K562 (cell line): ENCODE results near the gene PSMA7. TPM values are rescaled to one million over a fixed set of nuclear protein-coding genes. Genes with fewer than 3 reads are reported as not detected.

ENCODE experiments used
- ATAC-seq: fragments of 200-7000 bp; cut with Tn5 transposase; 3 replicates; pipeline ENCODE4 v1.9.1; 2020; ENCODE audit warnings: moderate library complexity
- BruUV-seq: library from RNA; stranded (reverse); fragments of 400-500 nt; replicated peaks from 2 replicates; lab custom pipeline; 2021; lab: Mats Ljungman, UMichigan
- CTCF ChIA-PET: fragments of 300-600 bp; formaldehyde crosslinking; extraction: SDS; loops from one replicate; lab custom pipeline; 2021; ENCODE audit warnings: low intra/inter-chr PET ratio; lab: Yijun Ruan, JAX
- POLR2A ChIA-PET: fragments of 300-600, 350-650 bp; sonication (Branson Sonifier 250); formaldehyde crosslinking; extraction: SDS; loops from one replicate; lab custom pipeline; 2021; ENCODE audit warnings: antibody characterized with exemption, inconsistent platforms; lab: Yijun Ruan, JAX
- DNase-seq, 4 experiments: peaks; one replicate each; pipeline versions ENCODE4 v3.0.0 to v3.0.0-alpha.2; 2011 to 2018; ENCODE audit warnings: low spot score in 3 of 4, mixed read lengths in 3 of 4; ENCODE audit errors: extremely low read depth in 1 of 4
- FAIRE-seq: peaks from 2 replicates; lab custom pipeline; 2011; peaks lifted over from hg19 to GRCh38; lab: Jason Lieb, UNC
- H2AFZ ChIP-seq: 2 replicates; pipeline ENCODE4 v1.6.0; 2011; ENCODE audit warnings: low read depth, low read length, control low read depth, inconsistent platforms
- H3K27ac ChIP-seq: fragments of 200-600 bp; 3 replicates; pipeline ENCODE4 v1.8.0; 2011; ENCODE audit warnings: low read depth, mild to moderate bottlenecking, control low read depth, inconsistent platforms, low read length, moderate library complexity, mixed read lengths; ENCODE audit errors: extremely low read depth
- H3K27me3 ChIP-seq, 2 experiments: fragments of 300-600 bp in 1 of 2; 2 replicates in 1 of 2; 3 replicates in 1 of 2; pipeline versions ENCODE4 v1.6.0 to v1.8.0; 2011; ENCODE audit warnings: inconsistent platforms in 2 of 2, low read length in 2 of 2, mild to moderate bottlenecking in 1 of 2, mixed read lengths in 1 of 2, moderate library complexity in 1 of 2; ENCODE audit not compliant: control insufficient read depth in 2 of 2, insufficient read depth in 2 of 2
- H3K36me3 ChIP-seq: fragments of 300-600 bp; 3 replicates; pipeline ENCODE4 v1.8.0; 2011; ENCODE audit warnings: mild to moderate bottlenecking, low read length, inconsistent platforms; ENCODE audit not compliant: control insufficient read depth, insufficient read depth
- H3K4me1 ChIP-seq, 2 experiments: fragments of 200-600 bp in 1 of 2; replicated peaks in 1 of 2; 2 replicates in 1 of 2; 3 replicates in 1 of 2; pipeline versions ENCODE4 v1.5.1 to v1.8.0; 2011; ENCODE audit warnings: inconsistent platforms in 2 of 2, low read length in 2 of 2, mild to moderate bottlenecking in 1 of 2, mixed read lengths in 1 of 2, moderate library complexity in 1 of 2; ENCODE audit not compliant: control insufficient read depth in 2 of 2, insufficient read depth in 2 of 2
- H3K4me2 ChIP-seq: 2 replicates; pipeline ENCODE4 v1.6.1; 2011; ENCODE audit warnings: low read length, control low read depth, inconsistent platforms, mixed read lengths; ENCODE audit not compliant: insufficient read depth
- H3K4me3 ChIP-seq: fragments of 200-600 bp; sonication (generic), shearing (Covaris generic); 2 replicates; pipeline ENCODE4 v1.5.1; 2016; ENCODE audit warnings: control low read depth, inconsistent platforms
- H3K79me2 ChIP-seq: fragments of 200-600 bp; 3 replicates; pipeline ENCODE4 v1.8.0; 2011; ENCODE audit warnings: low read length, inconsistent platforms; ENCODE audit not compliant: control insufficient read depth, insufficient read depth
- H3K9ac ChIP-seq, 2 experiments: 2 replicates each; pipeline versions ENCODE4 v1.6.0 to v1.6.1; 2011; ENCODE audit warnings: low read depth in 2 of 2, low read length in 2 of 2, control low read depth in 1 of 2, inconsistent platforms in 1 of 2, mild to moderate bottlenecking in 1 of 2, mixed read lengths in 1 of 2; ENCODE audit not compliant: insufficient read depth in 1 of 2
- H3K9me1 ChIP-seq: one replicate; pipeline ENCODE4 v1.6.0; 2011; ENCODE audit warnings: inconsistent platforms, mild to moderate bottlenecking, low read length, moderate library complexity; ENCODE audit not compliant: control insufficient read depth, insufficient read depth
- H3K9me3 ChIP-seq: replicated peaks from 2 replicates; pipeline ENCODE4 v1.5.1; 2011; ENCODE audit warnings: low read depth, low read length, inconsistent platforms; ENCODE audit not compliant: control insufficient read depth, insufficient read depth
- H4K20me1 ChIP-seq: replicated peaks from 2 replicates; pipeline ENCODE4 v1.6.1; 2011; ENCODE audit warnings: low read length, inconsistent platforms, mixed read lengths; ENCODE audit not compliant: control insufficient read depth, insufficient read depth
- FOXA1 ChIP-seq: fragments of 450-650 bp; IDR thresholded peaks from 2 replicates; pipeline ENCODE4 v1.6.1; 2016; ENCODE audit warnings: mild to moderate bottlenecking, borderline replicate concordance
- GABPB1 ChIP-seq: sonication (generic); formaldehyde crosslinking; IDR thresholded peaks from 2 replicates; pipeline ENCODE4 v1.8.0; 2022; ENCODE audit warnings: mild to moderate bottlenecking, missing genetic modification reagents
- GATAD2A ChIP-seq: fragments of 450-650 bp; IDR thresholded peaks from 2 replicates; pipeline ENCODE4 v1.6.1; 2017
- NR3C1 ChIP-seq: sonication (generic); formaldehyde crosslinking; IDR thresholded peaks from 2 replicates; pipeline ENCODE4 v1.8.1; 2022; ENCODE audit warnings: missing genetic modification reagents
- PML ChIP-seq: IDR thresholded peaks from 2 replicates; pipeline ENCODE4 v1.6.1; 2012; ENCODE audit warnings: low read length, inconsistent platforms
- RUNX1 ChIP-seq: sonication (generic); IDR thresholded peaks from 2 replicates; pipeline ENCODE4 v1.6.1; 2016; ENCODE audit warnings: antibody characterized with exemption, low read depth
- SOX6 ChIP-seq: fragments of 450-650 bp; IDR thresholded peaks from 2 replicates; pipeline ENCODE4 v1.6.1; 2014; ENCODE audit warnings: mild to moderate bottlenecking
- WGBS: fragments of 100-300 bp; shearing (Covaris generic); methylation state at CpG from one replicate; pipeline ENCODE4 v1.1.6; 2016; ENCODE audit warnings: low coverage, mixed read lengths; ENCODE audit not compliant: insufficient coverage; ENCODE audit errors: missing lambda C conversion rate; 5-methylcytosine and 5-hydroxymethylcytosine counted together
- in situ Hi-C: fragments of 300-500 bp; cut with MboI; formaldehyde crosslinking; loops from 4 replicates; pipeline ENCODE4 v1.15.0; 2018; ENCODE audit warnings: inconsistent platforms, mixed read lengths
- intact Hi-C: fragments of 100-400 bp; cut with micrococcal nuclease; formaldehyde crosslinking; loops from 2 replicates; pipeline ENCODE4 v1.14.2; 2022
- polyA plus RNA-seq, 8 experiments: library from polyadenylated mRNA; depleted of rRNA in 4 of 8; stranded (reverse) in 5 of 8; unstranded in 3 of 8; fragments of >200 nt; fragmentation: Nextera tagmentation in 2 of 8; fragmentation: Illumina TruSeq in 1 of 8; extraction: Ambion mirVana in 2 of 8; extraction: Trizol in 1 of 8; gene quantifications; 2 replicates each; pipeline versions ENCODE4 v1.2.1 to v1.2.3, GENCODE V29; 2011 to 2014; ENCODE audit warnings: inconsistent platforms in 1 of 8, missing spikeins in 1 of 8
- total RNA-seq, 7 experiments: library from RNA; depleted of rRNA in 6 of 7; stranded (reverse); fragments of >200 nt in 6 of 7; fragmentation: Illumina TruSeq in 2 of 7; extraction: Trizol in 2 of 7; gene quantifications; 2 replicates each; pipeline versions ENCODE4 v1.2.1 to v1.2.3, GENCODE V29; 2011 to 2021; ENCODE audit warnings: low replicate concordance in 1 of 7
- TF ChIP-seq, protein P1 (sequence below), 2 experiments: fragments of 450-650 bp; formaldehyde crosslinking in 1 of 2; IDR thresholded peaks; 2 replicates each; pipeline versions ENCODE4 v1.4.0 to v1.6.1; 2014 to 2020; ENCODE audit warnings: mild to moderate bottlenecking in 2 of 2, borderline replicate concordance in 1 of 2, low read depth in 1 of 2
- TF ChIP-seq, protein P2 (sequence below): sonication (generic); formaldehyde crosslinking; IDR thresholded peaks from 2 replicates; pipeline ENCODE4 v1.8.0; 2022; ENCODE audit warnings: mild to moderate bottlenecking, missing genetic modification reagents
- TF ChIP-seq, protein P3 (sequence below): fragments of 450-650 bp; IDR thresholded peaks from 2 replicates; pipeline ENCODE4 v1.6.1; 2018; ENCODE audit not compliant: partially characterized antibody

Gene PSMA7
- total and polyA plus RNA-seq, 9 of the 15 experiments (the other 6 are each of a cell fraction or from before 2014, with no cell fraction given): 257 to 510 (median 393) TPM

DNA sequence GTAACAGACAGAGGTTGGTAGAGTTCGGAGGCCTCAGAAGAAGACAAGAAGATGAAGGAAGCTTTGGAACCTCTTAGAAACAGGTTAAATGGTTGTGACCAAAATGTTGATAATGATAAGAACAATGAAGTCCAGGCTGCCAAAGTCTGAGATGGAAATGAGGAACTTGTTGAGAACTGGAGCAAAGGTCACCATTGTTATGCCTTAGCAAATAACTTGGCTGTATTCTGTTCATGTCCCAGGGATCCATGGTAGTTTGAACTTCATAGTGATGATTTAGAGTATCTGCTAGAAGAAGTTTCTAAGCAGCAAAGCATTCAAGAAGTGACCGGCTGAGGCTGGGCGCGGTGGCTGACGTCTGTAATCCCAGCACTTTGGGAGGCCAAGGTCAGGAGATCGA, 32.0 kb downstream of the PSMA7 start:
- in situ Hi-C loops (no loop called here), intact Hi-C loops (no loop called here)
- no peaks in the 10 kb centered on the region for H3K9me1 ChIP-seq
- no peak overlapping the region for H3K4me2 ChIP-seq
- H2AFZ ChIP-seq: no peak overlapping the region
- POLR2A ChIA-PET: no interaction called here
- no TSS peak for BruUV-seq
- TF ChIP-seq RUNX1 (no peak), FOXA1 (no peak), PML (no peak), NR3C1 (CRISPR knock-in tag) (no peak), GATAD2A (no peak), GABPB1 (CRISPR knock-in tag) (no peak), SOX6 (peak; percentile 87)
- TF ChIP-seq, protein P1, sequence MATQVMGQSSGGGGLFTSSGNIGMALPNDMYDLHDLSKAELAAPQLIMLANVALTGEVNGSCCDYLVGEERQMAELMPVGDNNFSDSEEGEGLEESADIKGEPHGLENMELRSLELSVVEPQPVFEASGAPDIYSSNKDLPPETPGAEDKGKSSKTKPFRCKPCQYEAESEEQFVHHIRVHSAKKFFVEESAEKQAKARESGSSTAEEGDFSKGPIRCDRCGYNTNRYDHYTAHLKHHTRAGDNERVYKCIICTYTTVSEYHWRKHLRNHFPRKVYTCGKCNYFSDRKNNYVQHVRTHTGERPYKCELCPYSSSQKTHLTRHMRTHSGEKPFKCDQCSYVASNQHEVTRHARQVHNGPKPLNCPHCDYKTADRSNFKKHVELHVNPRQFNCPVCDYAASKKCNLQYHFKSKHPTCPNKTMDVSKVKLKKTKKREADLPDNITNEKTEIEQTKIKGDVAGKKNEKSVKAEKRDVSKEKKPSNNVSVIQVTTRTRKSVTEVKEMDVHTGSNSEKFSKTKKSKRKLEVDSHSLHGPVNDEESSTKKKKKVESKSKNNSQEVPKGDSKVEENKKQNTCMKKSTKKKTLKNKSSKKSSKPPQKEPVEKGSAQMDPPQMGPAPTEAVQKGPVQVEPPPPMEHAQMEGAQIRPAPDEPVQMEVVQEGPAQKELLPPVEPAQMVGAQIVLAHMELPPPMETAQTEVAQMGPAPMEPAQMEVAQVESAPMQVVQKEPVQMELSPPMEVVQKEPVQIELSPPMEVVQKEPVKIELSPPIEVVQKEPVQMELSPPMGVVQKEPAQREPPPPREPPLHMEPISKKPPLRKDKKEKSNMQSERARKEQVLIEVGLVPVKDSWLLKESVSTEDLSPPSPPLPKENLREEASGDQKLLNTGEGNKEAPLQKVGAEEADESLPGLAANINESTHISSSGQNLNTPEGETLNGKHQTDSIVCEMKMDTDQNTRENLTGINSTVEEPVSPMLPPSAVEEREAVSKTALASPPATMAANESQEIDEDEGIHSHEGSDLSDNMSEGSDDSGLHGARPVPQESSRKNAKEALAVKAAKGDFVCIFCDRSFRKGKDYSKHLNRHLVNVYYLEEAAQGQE (IDR thresholded peaks at IDR 0.05; ENCODE audit: borderline replicate concordance): no peak
- TF ChIP-seq, protein P1 (CRISPR knock-in tag; IDR thresholded peaks at IDR 0.05; ENCODE audit: low read depth): no peak
- TF ChIP-seq, protein P2, sequence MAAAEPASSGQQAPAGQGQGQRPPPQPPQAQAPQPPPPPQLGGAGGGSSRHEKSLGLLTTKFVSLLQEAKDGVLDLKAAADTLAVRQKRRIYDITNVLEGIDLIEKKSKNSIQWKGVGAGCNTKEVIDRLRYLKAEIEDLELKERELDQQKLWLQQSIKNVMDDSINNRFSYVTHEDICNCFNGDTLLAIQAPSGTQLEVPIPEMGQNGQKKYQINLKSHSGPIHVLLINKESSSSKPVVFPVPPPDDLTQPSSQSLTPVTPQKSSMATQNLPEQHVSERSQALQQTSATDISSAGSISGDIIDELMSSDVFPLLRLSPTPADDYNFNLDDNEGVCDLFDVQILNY (CRISPR knock-in tag): no peak
- TF ChIP-seq, protein P3, sequence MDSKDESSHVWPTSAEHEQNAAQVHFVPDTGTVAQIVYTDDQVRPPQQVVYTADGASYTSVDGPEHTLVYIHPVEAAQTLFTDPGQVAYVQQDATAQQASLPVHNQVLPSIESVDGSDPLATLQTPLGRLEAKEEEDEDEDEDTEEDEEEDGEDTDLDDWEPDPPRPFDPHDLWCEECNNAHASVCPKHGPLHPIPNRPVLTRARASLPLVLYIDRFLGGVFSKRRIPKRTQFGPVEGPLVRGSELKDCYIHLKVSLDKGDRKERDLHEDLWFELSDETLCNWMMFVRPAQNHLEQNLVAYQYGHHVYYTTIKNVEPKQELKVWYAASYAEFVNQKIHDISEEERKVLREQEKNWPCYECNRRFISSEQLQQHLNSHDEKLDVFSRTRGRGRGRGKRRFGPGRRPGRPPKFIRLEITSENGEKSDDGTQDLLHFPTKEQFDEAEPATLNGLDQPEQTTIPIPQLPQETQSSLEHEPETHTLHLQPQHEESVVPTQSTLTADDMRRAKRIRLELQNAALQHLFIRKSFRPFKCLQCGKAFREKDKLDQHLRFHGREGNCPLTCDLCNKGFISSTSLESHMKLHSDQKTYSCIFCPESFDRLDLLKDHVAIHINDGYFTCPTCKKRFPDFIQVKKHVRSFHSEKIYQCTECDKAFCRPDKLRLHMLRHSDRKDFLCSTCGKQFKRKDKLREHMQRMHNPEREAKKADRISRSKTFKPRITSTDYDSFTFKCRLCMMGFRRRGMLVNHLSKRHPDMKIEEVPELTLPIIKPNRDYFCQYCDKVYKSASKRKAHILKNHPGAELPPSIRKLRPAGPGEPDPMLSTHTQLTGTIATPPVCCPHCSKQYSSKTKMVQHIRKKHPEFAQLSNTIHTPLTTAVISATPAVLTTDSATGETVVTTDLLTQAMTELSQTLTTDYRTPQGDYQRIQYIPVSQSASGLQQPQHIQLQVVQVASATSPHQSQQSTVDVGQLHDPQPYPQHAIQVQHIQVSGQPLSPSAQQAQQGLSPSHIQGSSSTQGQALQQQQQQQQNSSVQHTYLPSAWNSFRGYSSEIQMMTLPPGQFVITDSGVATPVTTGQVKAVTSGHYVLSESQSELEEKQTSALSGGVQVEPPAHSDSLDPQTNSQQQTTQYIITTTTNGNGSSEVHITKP: peak; percentile 58
- H4K20me1 ChIP-seq: no peaks in the 10 kb centered on the region
- H3K9ac ChIP-seq: no peak overlapping the region
- peaks cover 5% of the 10 kb centered on the region for H3K9me3 ChIP-seq
- no peaks in the 10 kb centered on the region for H3K79me2 ChIP-seq
- 62% methylated on average over 3 of the region's 6 CpGs for whole genome bisulfite sequencing
- H3K4me1 ChIP-seq: peaks cover 0 to 4% of the 10 kb centered on the region in 2 experiments; a peak in 2 of 5 replicates
- no peak overlapping the region for H3K4me3 ChIP-seq
- no peaks in the 10 kb centered on the region for H3K36me3 ChIP-seq
- H3K27me3 ChIP-seq: peaks cover 8 to 38% of the 10 kb centered on the region in 2 experiments; a peak in 4 of 5 replicates
- H3K27ac ChIP-seq: no peak overlapping the region
- CTCF ChIA-PET: no interaction called here
- FAIRE-seq (no peak), ATAC-seq (no peak), DNase-seq (no peak)
